ENCODE measurements around the gene FBH1. TPM values are rescaled to one million over a fixed set of nuclear protein-coding genes. Genes with fewer than 3 reads are reported as not detected.

FBH1 gene
- total and polyA plus RNA-seq, 4 donors, result 19.9 to 58.4 (median 48.1) TPM

GRCh38 chr10:5882961-5883360 lies 7.1 kb upstream of the FBH1 start:
- Histone ChIP-seq H3K27ac (ENCODE audit: low read depth in 1 of 2, low read length in 2 of 2) (no peak overlapping the region), H3K9ac (ENCODE audit: low read depth in 1 of 2, low read length in 2 of 2) (no peak overlapping the region), H3K4me1 (ENCODE audit: control insufficient read depth in 4 of 4, insufficient read depth in 4 of 4, low read length in 3 of 4) (peaks cover 3 to 23% (median 13%) of the 10 kb centered on the region in 4 donors), H3K27me3 (ENCODE audit: control insufficient read depth in 4 of 4, insufficient read depth in 4 of 4, low read length in 3 of 4) (no peaks in the 10 kb centered on the region), H3K4me3 (ENCODE audit: low read depth in 1 of 3, low read length in 3 of 3) (no peak overlapping the region), H3K36me3 (ENCODE audit: control insufficient read depth in 4 of 4, insufficient read depth in 3 of 4, low read depth in 1 of 4, low read length in 3 of 4) (peaks cover 1 to 26% (median 20%) of the 10 kb centered on the region in 4 donors), H3K9me3 (ENCODE audit: control insufficient read depth in 4 of 4, low read length in 3 of 4) (no peaks in the 10 kb centered on the region)
- DNase-seq (ENCODE audit: low spot score), result no peak
- TF ChIP-seq SP1 (IDR thresholded peaks at IDR 0.05) (peak; percentile 43), GABPA (IDR thresholded peaks at IDR 0.05 in 1 of 2, conservative IDR thresholded peaks at IDR 0.05 in 1 of 2) (no peak), HNF4A (conservative IDR thresholded peaks at IDR 0.05) (peak; percentile 77 to 81), RXRA (IDR thresholded peaks at IDR 0.05) (peak in 1 of 2 donors; percentile 23), REST (IDR thresholded peaks at IDR 0.05) (no peak), RAD21 (IDR thresholded peaks at IDR 0.05) (peak in 1 of 2 donors; percentile 35), YY1 (IDR thresholded peaks at IDR 0.05) (no peak), HNF4G (IDR thresholded peaks at IDR 0.05) (peak; percentile 52)
- 50% methylated on average over 8 of the region's 8 CpGs for WGBS

- H3K27ac ChIP-seq (ENCODE audit: low read depth in 1 of 2, low read length in 2 of 2), result no peak overlapping the region
- WGBS, result 33% methylated on average over 5 of the region's 5 CpGs
- DNase-seq (ENCODE audit: low spot score), result no peak
- no peak overlapping the region for H3K4me3 ChIP-seq (ENCODE audit: low read depth in 1 of 3, low read length in 3 of 3)
- H3K9me3 ChIP-seq (ENCODE audit: control insufficient read depth in 4 of 4, low read length in 3 of 4), result no peaks in the 10 kb centered on the region
- peak overlapping the region in 1 of 2 donors; percentile 50 for H3K9ac ChIP-seq (ENCODE audit: low read depth in 1 of 2, low read length in 2 of 2)
- no peaks in the 10 kb centered on the region for H3K27me3 ChIP-seq (ENCODE audit: control insufficient read depth in 4 of 4, insufficient read depth in 4 of 4, low read length in 3 of 4)
- peaks cover 3 to 36% (median 20%) of the 10 kb centered on the region in 4 donors for H3K4me1 ChIP-seq (ENCODE audit: control insufficient read depth in 4 of 4, insufficient read depth in 4 of 4, low read length in 3 of 4)
- peak; percentile 28 for TF ChIP-seq YY1 (IDR thresholded peaks at IDR 0.05)
- TF ChIP-seq RXRA (IDR thresholded peaks at IDR 0.05), result peak in 1 of 2 donors; percentile 24
- TF ChIP-seq GABPA (IDR thresholded peaks at IDR 0.05 in 1 of 2, conservative IDR thresholded peaks at IDR 0.05 in 1 of 2), result no peak
- no peak for TF ChIP-seq EGR1 (IDR thresholded peaks at IDR 0.05; ENCODE audit: low read depth in 2 of 2)
- TF ChIP-seq HNF4A (conservative IDR thresholded peaks at IDR 0.05), result peak in 1 of 2 donors; percentile 32
- TF ChIP-seq FOXA2 (IDR thresholded peaks at IDR 0.05), result peak; percentile 31
- peaks cover 1 to 15% (median 8%) of the 10 kb centered on the region in 4 donors for H3K36me3 ChIP-seq (ENCODE audit: control insufficient read depth in 4 of 4, insufficient read depth in 3 of 4, low read depth in 1 of 4, low read length in 3 of 4)
These were observed 4.4 kb upstream of the FBH1 start for GRCh38 chr10:5885619-5886018.

GRCh38 chr10:5887029-5887428 lies 3.0 kb upstream of the FBH1 start:
- Histone ChIP-seq H3K9me3 (ENCODE audit: control insufficient read depth in 4 of 4, low read length in 3 of 4) (no peaks in the 10 kb centered on the region), H3K4me1 (ENCODE audit: control insufficient read depth in 4 of 4, insufficient read depth in 4 of 4, low read length in 3 of 4) (peaks cover 7 to 47% (median 29%) of the 10 kb centered on the region in 4 donors), H3K36me3 (ENCODE audit: control insufficient read depth in 4 of 4, insufficient read depth in 3 of 4, low read depth in 1 of 4, low read length in 3 of 4) (peaks cover 0 to 13% (median 5%) of the 10 kb centered on the region in 4 donors), H3K9ac (ENCODE audit: low read depth in 1 of 2, low read length in 2 of 2) (no peak overlapping the region), H3K27me3 (ENCODE audit: control insufficient read depth in 4 of 4, insufficient read depth in 4 of 4, low read length in 3 of 4) (no peaks in the 10 kb centered on the region), H3K4me3 (ENCODE audit: low read depth in 1 of 3, low read length in 3 of 3) (no peak overlapping the region), H3K27ac (ENCODE audit: low read depth in 1 of 2, low read length in 2 of 2) (no peak overlapping the region)
- DNase-seq (ENCODE audit: low spot score), result no peak
- WGBS, result 28% methylated on average over 1 of the region's 1 CpG
- TF ChIP-seq YY1 (IDR thresholded peaks at IDR 0.05) (no peak), GABPA (IDR thresholded peaks at IDR 0.05 in 1 of 2, conservative IDR thresholded peaks at IDR 0.05 in 1 of 2) (no peak), NR2F2 (IDR thresholded peaks at IDR 0.05) (no peak), TAF1 (conservative IDR thresholded peaks at IDR 0.05) (no peak), RXRA (IDR thresholded peaks at IDR 0.05) (no peak), FOXA2 (IDR thresholded peaks at IDR 0.05) (no peak), RAD21 (IDR thresholded peaks at IDR 0.05) (no peak), ATF3 (IDR thresholded peaks at IDR 0.05) (no peak), HNF4G (IDR thresholded peaks at IDR 0.05) (no peak), FOXA1 (IDR thresholded peaks at IDR 0.05) (no peak), JUND (IDR thresholded peaks at IDR 0.05) (no peak), ZBTB33 (IDR thresholded peaks at IDR 0.05) (no peak), EGR1 (IDR thresholded peaks at IDR 0.05; ENCODE audit: low read depth in 2 of 2) (no peak), REST (IDR thresholded peaks at IDR 0.05) (no peak)
